Head of caudate nucleus (tissue), 42 donors: ENCODE measurements around the gene SEPTIN10.

Experiments used
- DNase-seq, 42 donors: peaks; one replicate each; pipeline versions ENCODE4 v3.0.0 to v3.0.0-alpha.2; 2020 to 2021; ENCODE audit warnings: mixed read lengths in 7 of 42
- intact Hi-C: fragments of 100-400 bp; cut with DNase I; formaldehyde crosslinking; loops from one replicate; pipeline ENCODE4 v1.15.0; 2022

Gene SEPTIN10

GRCh38 chr2:109529532-109530449 is 84.0 kb downstream of the SEPTIN10 start:
- DNase-seq, result peak in 5 of 42 donors; percentile 4 to 25 (median 10)
- intact Hi-C loops, result no loop called here

- peak in 5 of 42 donors; percentile 6 to 21 (median 9) for DNase-seq
- intact Hi-C loops, result no loop called here
These were observed 84.8 kb downstream of the SEPTIN10 start for GRCh38 chr2:109528811-109529501.

- intact Hi-C loops, result no loop called here
- DNase-seq, result peak in 3 of 42 donors; percentile 5 to 14 (median 11)
These were observed 85.7 kb downstream of the SEPTIN10 start for GRCh38 chr2:109527846-109528705.

- intact Hi-C loops, result no loop called here
- DNase-seq, result peak in 2 of 42 donors; percentile 5 to 27
These were observed 86.7 kb downstream of the SEPTIN10 start for GRCh38 chr2:109527079-109527478.

GRCh38 chr2:109526442-109526970 is 87.3 kb downstream of the SEPTIN10 start:
- intact Hi-C loops, result no loop called here
- peak in 2 of 42 donors; percentile 2 to 11 for DNase-seq

- intact Hi-C loops, result no loop called here
- DNase-seq, result peak in 1 of 42 donors; percentile 18
These were observed 87.9 kb downstream of the SEPTIN10 start for GRCh38 chr2:109525836-109526235.

GRCh38 chr2:109523536-109524361 is 90.0 kb downstream of the SEPTIN10 start:
- intact Hi-C loops, result no loop called here
- no peak for DNase-seq

- intact Hi-C loops, result no loop called here
- no peak for DNase-seq
These were observed 90.6 kb downstream of the SEPTIN10 start for GRCh38 chr2:109523121-109523520.

GRCh38 chr2:109522063-109522374 is 91.7 kb downstream of the SEPTIN10 start:
- no peak for DNase-seq
- intact Hi-C loops, result no loop called here

- DNase-seq, result no peak
- intact Hi-C loops, result no loop called here
These were observed 92.3 kb downstream of the SEPTIN10 start for GRCh38 chr2:109521233-109522062.

GRCh38 chr2:109519513-109519912 is 94.3 kb downstream of the SEPTIN10 start:
- DNase-seq, result no peak
- intact Hi-C loops, result no loop called here

- intact Hi-C loops, result no loop called here
- no peak for DNase-seq
These were observed 96.5 kb downstream of the SEPTIN10 start for GRCh38 chr2:109517118-109517889.

- peak in 3 of 42 donors; percentile 13 to 52 (median 20) for DNase-seq
These were observed 97.2 kb downstream of the SEPTIN10 start for GRCh38 chr2:109516445-109517117.

GRCh38 chr2:109514857-109515256 is 98.9 kb downstream of the SEPTIN10 start:
- DNase-seq, result no peak
- intact Hi-C loops, result loop anchor here (5.0 kb wide), 1 partner anchor 388 kb away; the partner anchor contains the start of gene SH3RF3

More at GRCh38 chr2:109516445-109517117, 97.2 kb downstream of the SEPTIN10 start:
- intact Hi-C loops, result no loop called here

GRCh38 chr2:109513749-109514588 is 99.8 kb downstream of the SEPTIN10 start:
- intact Hi-C loops, result loop anchor here (5.0 kb wide), 1 partner anchor 387 kb away; the partner anchor contains the start of gene SH3RF3
- no peak for DNase-seq
